Activated CD4-positive, alpha-beta memory T cell treated with anti-CD3 and anti-CD28 coated beads, Interleukin-2, amount 10 ng/mL, durations not matched to agents 7 days and 5 days (primary cell): ENCODE measurements around the gene EEFSEC. TPM values are rescaled to one million over a fixed set of nuclear protein-coding genes. Genes with fewer than 3 reads are reported as not detected.

Experiments
- CTCF ChIA-PET: fragments of 350-600 bp; sonication (Branson Sonifier 250); formaldehyde crosslinking; loops from one replicate; lab custom pipeline; 2021; ENCODE audit warnings: antibody characterized with exemption, inconsistent platforms; lab: Charles Lee
- POLR2A ChIA-PET: fragments of 350-600 bp; sonication (Branson Sonifier 250); formaldehyde crosslinking; loops from one replicate; lab custom pipeline; 2021; ENCODE audit warnings: antibody characterized with exemption; lab: Charles Lee
- DNase-seq: peaks from one replicate; pipeline ENCODE4 v3.0.0-alpha.2; 2020
- H3K27ac Mint-ChIP-seq: one replicate; pipeline ENCODE4 v1.8.0; 2021; ENCODE audit warnings: mild to moderate bottlenecking, mixed read lengths
- H3K27me3 Mint-ChIP-seq: one replicate; pipeline ENCODE4 v1.8.0; 2021; ENCODE audit warnings: mixed read lengths
- H3K36me3 Mint-ChIP-seq: one replicate; pipeline ENCODE4 v1.8.0; 2021; ENCODE audit warnings: low read depth, mixed read lengths
- H3K4me1 Mint-ChIP-seq: one replicate; pipeline ENCODE4 v1.8.0; 2021; ENCODE audit warnings: mixed read lengths
- H3K4me3 Mint-ChIP-seq: one replicate; pipeline ENCODE4 v1.8.0; 2021; ENCODE audit warnings: mild to moderate bottlenecking, mixed read lengths
- H3K9me3 Mint-ChIP-seq: one replicate; pipeline ENCODE4 v1.8.0; 2021; ENCODE audit warnings: mixed read lengths
- total RNA-seq, 2 experiments: library from RNA; stranded (reverse); gene quantifications; one replicate each; pipeline ENCODE4 v1.2.3, GENCODE V29; 2021

Gene EEFSEC
- total RNA-seq, 2 experiments from 2014 or later, result 14.5 to 15.0 TPM

DNA sequence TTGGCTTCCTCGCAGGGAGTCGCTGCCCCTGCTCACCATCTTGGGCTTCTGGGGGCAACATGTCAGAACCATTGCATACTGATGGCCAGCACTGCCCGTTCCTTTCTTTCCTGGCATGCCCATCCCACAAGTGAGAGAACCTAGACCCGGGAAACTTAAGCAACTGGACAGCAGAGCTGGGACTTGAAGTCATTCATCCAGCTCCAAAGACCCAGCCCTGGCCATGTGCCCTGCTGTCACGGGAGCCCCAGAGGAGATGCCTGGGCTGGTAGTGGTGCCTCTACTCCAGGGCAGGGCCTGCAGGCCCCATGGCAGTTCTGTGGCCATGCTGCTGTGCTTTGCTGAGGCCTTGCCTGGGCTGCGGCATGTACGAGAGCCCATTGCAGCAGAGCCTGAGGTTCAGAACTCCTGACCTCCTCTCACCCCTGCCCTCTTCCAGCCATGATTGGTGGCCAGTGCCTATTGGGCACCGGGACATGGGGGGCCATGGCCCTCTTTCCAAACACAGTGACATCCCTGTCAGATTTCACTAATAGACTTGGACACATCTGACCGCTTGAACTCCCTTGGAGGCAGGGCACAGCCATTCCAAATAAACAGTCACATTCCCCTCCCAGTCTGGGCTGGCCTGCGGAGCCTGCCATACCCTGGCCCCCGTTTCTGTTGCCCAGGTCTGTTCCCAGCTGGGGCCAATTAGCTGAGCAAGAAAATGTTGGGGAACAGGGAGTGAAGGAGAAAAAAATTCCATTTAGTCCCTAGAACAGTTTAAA lies 115.9 kb downstream of the EEFSEC start:
- no peaks in the 10 kb centered on the region for H3K9me3 Mint-ChIP-seq
- no peak overlapping the region for H3K4me3 Mint-ChIP-seq
- H3K27ac Mint-ChIP-seq, result no peak overlapping the region
- ChIA-PET POLR2A (no interaction called here), CTCF (interaction anchor here (0.8 kb wide), 1 partner anchor 9 kb away, joined by 3 read pairs; no protein-coding TSS in a partner anchor)
- H3K27me3 Mint-ChIP-seq, result no peaks in the 10 kb centered on the region
- no peaks in the 10 kb centered on the region for H3K36me3 Mint-ChIP-seq
- peak; percentile 13 for DNase-seq
- no peaks in the 10 kb centered on the region for H3K4me1 Mint-ChIP-seq

DNA sequence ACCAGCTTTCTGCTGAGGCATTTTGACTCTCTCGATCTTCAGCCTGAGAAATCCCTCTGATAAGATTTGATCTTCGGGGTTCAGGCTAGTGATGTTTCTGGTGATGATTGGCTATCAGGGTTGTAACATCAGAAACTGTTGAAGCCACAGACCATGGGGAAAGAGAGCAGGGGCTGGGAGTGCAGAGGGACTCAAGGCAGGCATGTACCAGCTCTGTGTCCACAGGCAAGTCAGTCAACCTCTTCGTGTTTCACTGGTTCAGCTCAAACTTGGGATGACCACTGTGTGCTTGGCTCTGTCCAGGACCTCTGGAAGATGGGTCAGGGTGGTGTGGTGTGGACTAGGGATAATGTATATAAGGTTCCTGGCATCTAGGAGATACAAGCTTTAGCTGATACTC lies 116.5 kb downstream of the EEFSEC start:
- H3K4me3 Mint-ChIP-seq, result no peak overlapping the region
- no peak overlapping the region for H3K27ac Mint-ChIP-seq
- peak; percentile 6 for DNase-seq
- no peaks in the 10 kb centered on the region for H3K27me3 Mint-ChIP-seq
- H3K9me3 Mint-ChIP-seq, result no peaks in the 10 kb centered on the region
- H3K36me3 Mint-ChIP-seq, result no peaks in the 10 kb centered on the region
- no peaks in the 10 kb centered on the region for H3K4me1 Mint-ChIP-seq
- POLR2A ChIA-PET, result no interaction called here
- CTCF ChIA-PET, result interaction anchor here (0.8 kb wide), 1 partner anchor 9 kb away, joined by 3 read pairs; no protein-coding TSS in a partner anchor

DNA sequence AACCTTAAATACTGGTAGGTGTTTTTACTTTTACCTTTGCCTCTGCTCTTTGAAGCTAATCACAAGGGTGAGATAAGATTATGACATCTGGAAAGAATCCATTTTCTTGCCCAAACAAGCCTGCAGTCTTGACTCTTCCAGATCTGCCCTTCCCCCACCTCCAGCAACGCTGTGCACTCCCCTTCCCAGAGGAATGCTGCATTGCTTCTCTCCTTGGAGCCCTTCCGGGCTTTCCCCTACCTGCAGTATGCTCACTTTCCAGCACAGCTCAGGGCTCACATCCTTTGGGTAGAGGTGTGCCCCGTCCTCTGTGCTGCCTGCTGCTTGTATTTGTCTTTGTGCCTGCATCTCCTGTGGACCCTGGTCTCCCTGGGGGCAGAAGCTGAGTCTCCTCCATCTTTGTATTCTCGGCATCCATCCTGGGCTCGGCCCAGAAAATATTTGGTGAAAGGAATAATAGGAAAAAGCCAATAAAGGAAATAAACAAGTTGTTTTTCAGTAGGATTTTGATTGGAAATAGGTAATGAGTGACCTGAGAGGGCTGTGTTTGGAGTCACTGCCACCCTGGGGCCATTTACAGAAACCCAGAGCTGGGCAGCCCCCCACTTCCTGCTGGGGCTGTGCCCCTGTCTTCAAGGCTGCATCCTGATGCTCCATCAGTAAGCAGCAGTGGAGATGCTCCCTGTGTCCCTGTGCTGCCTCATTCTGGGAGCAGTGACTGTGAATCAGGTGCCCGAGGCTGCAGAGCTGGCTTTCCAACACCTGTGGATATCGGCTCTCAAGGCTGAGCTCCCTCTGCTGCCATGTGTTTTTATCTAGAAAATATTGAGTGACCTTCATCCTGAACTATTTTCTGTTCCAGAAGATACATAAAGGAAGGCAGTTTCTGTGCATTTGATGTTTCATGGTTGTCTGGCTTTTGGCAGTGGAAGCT lies 117.5 kb downstream of the EEFSEC start:
- no peaks in the 10 kb centered on the region for H3K4me1 Mint-ChIP-seq
- no peak overlapping the region for H3K27ac Mint-ChIP-seq

DNA sequence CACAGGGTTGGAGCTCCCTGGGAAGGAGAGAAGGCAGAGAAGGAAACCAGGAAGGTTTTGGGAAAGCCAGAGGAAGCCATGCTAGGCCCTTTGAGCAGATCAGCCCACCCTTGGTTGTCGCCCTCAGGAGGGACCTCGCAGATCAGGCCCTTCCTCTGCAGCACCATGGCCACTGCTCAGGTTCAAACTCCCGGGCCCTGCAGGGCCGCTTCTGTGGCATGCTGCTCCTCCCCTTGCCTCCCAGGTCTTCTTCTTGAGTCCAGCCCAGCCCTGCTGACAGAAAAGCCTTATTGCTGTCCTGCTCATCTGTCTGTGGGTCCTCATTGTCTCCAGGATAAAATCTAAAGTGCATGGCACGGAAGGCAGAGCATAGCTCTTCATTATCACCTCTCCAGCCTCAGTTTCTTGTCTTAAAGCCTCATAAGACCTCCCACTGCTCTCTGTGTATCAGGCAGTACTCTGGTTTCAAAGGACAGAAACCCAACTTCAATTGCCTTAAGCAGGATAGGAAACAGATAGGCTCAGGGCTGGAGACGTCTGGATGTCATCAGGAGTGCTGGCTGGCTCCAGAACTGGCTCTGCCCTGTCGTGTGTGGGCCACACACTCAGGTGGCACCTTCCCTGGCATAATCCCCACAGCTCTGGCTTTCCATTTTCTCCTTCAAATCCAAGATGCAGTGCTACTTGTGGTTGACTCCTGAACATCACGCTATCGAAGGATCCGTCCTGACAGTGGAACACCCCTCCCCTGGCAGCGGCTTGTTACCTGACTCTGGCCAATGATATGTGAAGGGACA lies 118.5 kb downstream of the EEFSEC start:
- no peak overlapping the region for H3K4me3 Mint-ChIP-seq
- H3K27me3 Mint-ChIP-seq, result no peaks in the 10 kb centered on the region
- no peaks in the 10 kb centered on the region for H3K9me3 Mint-ChIP-seq
- POLR2A ChIA-PET, result no interaction called here
- CTCF ChIA-PET, result no interaction called here
- no peak for DNase-seq
- H3K27ac Mint-ChIP-seq, result no peak overlapping the region
- H3K36me3 Mint-ChIP-seq, result no peaks in the 10 kb centered on the region
- no peaks in the 10 kb centered on the region for H3K4me1 Mint-ChIP-seq

More for the DNA sequence above, 117.5 kb downstream of the EEFSEC start:
- Mint-ChIP-seq H3K36me3 (no peaks in the 10 kb centered on the region), H3K4me3 (no peak overlapping the region), H3K9me3 (no peaks in the 10 kb centered on the region), H3K27me3 (no peaks in the 10 kb centered on the region)
- CTCF ChIA-PET, result no interaction called here
- DNase-seq, result peak; percentile 5
- POLR2A ChIA-PET, result no interaction called here

DNA sequence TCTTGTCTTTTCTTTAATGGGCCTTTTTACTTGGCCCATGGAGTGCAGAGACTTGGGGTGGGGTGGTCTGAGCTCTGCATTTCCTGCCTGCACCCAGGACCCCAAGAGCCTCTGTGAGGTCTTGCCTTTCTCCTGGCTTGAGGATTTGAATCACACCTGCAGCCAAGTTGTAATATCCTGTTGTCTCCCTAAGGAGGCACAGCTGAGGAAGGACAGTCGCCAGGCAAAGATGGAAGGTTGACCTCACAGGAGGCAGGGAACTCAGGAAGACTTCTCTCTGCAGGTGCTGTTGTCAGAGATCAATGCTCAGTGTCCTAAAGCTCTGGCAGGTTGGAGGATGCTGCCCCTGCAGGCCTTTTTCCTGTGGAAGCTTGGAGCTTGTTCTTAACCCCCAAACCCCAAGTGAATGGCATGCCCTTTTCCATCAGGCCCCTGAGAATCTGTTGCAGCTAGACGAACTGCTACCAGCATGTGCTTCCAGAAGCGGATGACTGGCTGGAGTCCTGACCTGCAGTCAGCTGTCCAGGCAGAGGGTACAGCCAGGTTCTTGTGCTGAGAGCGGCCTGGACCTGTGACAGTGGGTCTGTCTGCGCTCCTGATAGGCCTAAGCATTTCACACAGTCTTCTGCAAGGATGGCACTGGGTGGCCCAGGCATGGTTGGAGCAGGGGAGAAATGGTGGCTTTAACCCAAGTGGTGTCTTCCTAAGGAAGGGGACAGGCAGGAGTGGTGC lies 120.0 kb downstream of the EEFSEC start:
- no peak overlapping the region for H3K4me3 Mint-ChIP-seq
- no peaks in the 10 kb centered on the region for H3K36me3 Mint-ChIP-seq
- CTCF ChIA-PET, result no interaction called here
- no peak overlapping the region for H3K27ac Mint-ChIP-seq
- no peaks in the 10 kb centered on the region for H3K4me1 Mint-ChIP-seq
- POLR2A ChIA-PET, result no interaction called here
- DNase-seq, result peak; percentile 8
- H3K9me3 Mint-ChIP-seq, result no peaks in the 10 kb centered on the region
- no peaks in the 10 kb centered on the region for H3K27me3 Mint-ChIP-seq

DNA sequence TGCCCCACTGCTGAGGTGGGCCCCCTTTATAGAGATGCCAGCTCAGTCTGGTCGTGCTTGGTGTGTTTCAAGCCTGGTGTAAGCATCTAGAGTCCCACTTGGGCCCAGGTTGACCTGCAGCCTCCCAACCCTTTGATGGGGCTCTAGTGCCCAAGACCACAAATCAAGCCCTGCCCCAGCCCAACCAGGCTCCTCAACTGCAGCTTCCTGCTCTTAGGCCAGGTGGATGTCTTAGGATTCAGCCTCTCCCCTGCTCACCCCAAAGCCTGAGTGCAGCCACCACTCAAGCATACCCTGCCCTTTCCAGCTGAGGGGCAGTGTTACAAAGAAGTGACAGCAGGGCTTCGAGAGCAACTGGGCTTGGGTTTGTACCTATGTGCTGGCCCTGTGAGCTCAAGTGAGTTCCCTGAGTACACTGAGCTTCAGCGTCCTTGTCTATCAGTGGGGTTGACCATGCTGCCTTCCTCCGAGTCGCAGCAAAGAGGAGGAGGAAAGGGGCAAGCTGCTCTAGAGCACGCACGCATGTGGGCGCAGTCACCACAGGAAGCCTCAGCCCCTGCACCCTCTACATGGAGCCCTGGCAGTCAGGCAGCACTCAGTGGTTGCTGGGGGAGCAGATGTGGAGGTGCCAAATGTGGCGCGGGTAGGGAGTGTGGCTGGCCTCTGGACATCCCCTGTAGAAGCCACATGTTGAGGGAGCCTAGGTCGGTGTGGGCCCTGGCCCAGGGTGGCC lies 120.7 kb downstream of the EEFSEC start:
- no peak overlapping the region for H3K27ac Mint-ChIP-seq
- H3K36me3 Mint-ChIP-seq, result no peaks in the 10 kb centered on the region
- H3K4me3 Mint-ChIP-seq, result no peak overlapping the region
- ChIA-PET POLR2A (no interaction called here), CTCF (no interaction called here)
- no peak for DNase-seq
- no peaks in the 10 kb centered on the region for H3K4me1 Mint-ChIP-seq
- no peaks in the 10 kb centered on the region for H3K9me3 Mint-ChIP-seq
- H3K27me3 Mint-ChIP-seq, result no peaks in the 10 kb centered on the region

DNA sequence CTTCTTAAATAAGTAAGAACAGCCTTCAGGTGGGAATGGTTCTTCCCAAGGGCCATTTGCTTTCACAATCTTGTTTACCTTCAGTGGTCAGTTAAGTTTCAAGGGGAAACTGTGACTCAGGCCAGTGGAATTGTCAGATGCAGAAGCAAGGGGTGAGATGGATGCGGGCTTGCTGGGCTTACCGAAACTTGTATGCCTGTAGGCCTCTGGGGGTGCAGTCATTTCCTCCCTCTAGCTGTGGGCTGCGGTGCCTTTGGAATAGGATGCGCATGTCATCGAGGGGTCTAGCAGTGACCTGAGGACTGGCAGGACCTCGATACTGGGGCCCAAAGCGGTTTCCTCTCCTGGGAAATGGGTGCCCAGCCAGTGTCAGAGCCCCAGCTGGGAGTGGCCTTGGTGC lies 121.6 kb downstream of the EEFSEC start:
- CTCF ChIA-PET, result no interaction called here
- H3K27me3 Mint-ChIP-seq, result no peaks in the 10 kb centered on the region
- POLR2A ChIA-PET, result no interaction called here
- H3K27ac Mint-ChIP-seq, result no peak overlapping the region
- H3K4me1 Mint-ChIP-seq, result no peaks in the 10 kb centered on the region
- no peaks in the 10 kb centered on the region for H3K36me3 Mint-ChIP-seq
- no peak overlapping the region for H3K4me3 Mint-ChIP-seq
- no peak for DNase-seq
- H3K9me3 Mint-ChIP-seq, result no peaks in the 10 kb centered on the region

DNA sequence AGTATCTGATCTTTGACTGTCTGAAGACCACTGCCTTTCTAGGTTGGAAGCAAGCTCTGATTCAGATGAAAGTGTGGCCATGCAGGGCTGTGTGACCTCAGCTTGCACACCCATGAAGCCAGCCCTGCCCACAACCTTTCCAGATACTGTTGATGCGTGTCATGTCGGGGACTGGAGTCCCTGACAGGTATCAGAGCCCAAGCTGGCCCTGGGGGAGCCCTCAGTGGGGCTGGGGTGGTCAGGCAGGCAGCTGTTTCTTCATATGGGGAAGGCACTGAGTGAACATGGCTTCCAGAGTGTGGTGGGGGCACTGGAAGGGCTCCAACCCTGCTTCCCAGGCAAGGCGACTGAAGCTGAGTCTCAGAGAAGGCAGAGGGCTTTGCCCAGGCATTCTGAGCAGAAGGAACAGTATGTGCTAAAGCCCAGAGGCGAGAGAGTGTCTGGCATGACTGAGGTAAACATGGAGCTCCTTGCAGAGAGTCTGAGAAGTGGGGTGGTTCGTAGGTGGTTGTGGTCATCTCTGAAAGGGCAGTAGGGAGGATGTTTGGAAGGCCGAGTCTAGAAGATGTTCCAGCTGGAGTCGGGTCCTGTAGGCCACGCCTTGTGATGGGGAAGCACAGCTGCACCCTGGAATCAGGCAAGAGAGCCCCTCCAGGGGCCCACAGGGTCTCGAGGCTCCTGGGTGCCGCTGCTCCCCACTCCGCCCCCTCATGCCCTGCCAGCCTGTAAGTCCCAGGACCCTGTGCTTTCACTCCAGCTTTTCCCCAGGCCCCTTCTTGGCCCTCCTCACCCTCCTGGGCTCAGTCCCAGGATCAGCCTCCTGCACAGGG lies 122.2 kb downstream of the EEFSEC start:
- DNase-seq, result no peak
- no peaks in the 10 kb centered on the region for H3K4me1 Mint-ChIP-seq
- POLR2A ChIA-PET, result no interaction called here
- H3K36me3 Mint-ChIP-seq, result no peaks in the 10 kb centered on the region
- H3K27me3 Mint-ChIP-seq, result no peaks in the 10 kb centered on the region
- CTCF ChIA-PET, result no interaction called here
- no peak overlapping the region for H3K27ac Mint-ChIP-seq
- H3K4me3 Mint-ChIP-seq, result no peak overlapping the region
- no peaks in the 10 kb centered on the region for H3K9me3 Mint-ChIP-seq

DNA sequence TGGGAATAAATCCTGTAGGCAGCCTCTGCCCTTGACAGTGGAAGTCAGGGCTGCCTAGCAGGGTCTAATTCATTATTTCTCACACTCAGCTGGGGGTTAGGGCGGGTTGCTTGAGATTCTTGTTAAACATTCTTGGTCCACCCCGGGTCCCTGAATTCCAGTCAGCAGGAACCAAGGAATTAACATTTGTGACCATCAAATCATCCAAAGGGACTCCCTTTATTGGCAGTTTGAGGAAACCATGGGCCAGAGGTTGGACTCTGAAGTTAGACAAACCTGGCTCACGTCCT lies 122.8 kb downstream of the EEFSEC start:
- ChIA-PET CTCF (no interaction called here), POLR2A (no interaction called here)
- no peak overlapping the region for H3K27ac Mint-ChIP-seq
- H3K36me3 Mint-ChIP-seq, result no peaks in the 10 kb centered on the region
- H3K4me3 Mint-ChIP-seq, result no peak overlapping the region
- H3K9me3 Mint-ChIP-seq, result no peaks in the 10 kb centered on the region
- H3K4me1 Mint-ChIP-seq, result no peaks in the 10 kb centered on the region
- no peak for DNase-seq
- H3K27me3 Mint-ChIP-seq, result no peaks in the 10 kb centered on the region

DNA sequence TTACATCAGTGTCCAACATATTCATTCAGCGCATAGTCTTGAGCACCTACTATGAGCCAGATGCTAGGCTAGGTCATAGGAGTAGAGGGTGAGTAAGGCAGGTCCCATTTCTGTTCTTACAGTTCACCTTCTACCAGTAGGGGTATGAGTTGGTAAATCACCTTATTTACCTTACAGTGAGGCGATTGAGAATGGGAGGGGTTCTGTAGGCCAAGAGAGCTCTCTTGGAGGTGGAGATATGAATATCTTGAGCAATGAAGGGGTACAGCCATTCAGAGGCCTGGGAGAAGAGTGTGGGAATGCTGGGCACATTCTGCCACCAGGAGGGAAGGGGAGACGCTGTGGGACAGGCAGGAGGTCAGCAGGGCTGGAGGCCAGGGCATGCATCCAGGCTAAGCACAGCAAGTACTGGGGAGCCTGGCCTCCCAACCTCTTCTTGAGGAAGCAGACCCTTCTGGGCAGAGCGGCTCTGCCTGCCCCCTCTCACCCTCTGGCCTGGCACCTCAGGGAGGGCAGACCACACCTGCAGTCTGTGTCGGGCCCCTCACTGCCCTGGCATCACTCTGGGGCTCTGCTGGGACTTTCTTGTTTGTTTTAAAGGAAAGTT lies 123.4 kb downstream of the EEFSEC start:
- Mint-ChIP-seq H3K9me3 (no peaks in the 10 kb centered on the region), H3K27me3 (no peaks in the 10 kb centered on the region), H3K4me1 (no peaks in the 10 kb centered on the region), H3K36me3 (no peaks in the 10 kb centered on the region), H3K4me3 (no peak overlapping the region), H3K27ac (no peak overlapping the region)
- DNase-seq, result no peak
- POLR2A ChIA-PET, result no interaction called here
- CTCF ChIA-PET, result no interaction called here

DNA sequence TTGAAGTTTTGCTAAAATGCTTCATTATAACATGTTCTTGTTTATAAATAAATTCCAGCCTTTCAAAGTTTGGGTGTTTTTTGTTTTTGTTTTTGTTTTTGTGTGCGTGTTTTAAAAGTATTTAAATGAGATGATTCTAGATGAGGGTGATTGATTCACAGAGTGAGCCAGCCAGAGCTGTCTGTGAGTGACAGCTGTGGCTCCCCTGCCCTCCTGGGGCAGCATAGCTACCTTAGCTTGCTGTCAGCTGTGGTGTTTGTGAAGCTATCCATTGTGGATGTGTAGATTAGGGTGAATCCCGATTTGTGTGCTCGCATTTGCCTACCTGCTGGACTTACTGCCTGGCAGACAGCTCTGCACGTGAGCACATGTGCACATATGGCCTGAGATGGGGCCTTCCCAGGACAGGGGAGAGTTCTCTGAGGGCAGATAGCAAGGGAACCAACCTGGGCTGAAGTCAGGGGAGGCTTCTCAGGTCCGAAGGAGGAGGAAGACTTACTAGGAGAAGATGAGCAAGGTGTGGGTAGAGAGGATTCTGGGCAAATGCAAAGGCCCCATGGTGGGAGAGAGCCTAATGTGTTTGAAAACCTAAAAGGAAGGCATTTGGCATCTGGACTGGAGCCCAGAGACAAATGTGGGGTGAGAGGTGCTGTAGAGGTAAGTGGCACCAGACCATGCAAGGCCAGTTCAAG lies 124.2 kb downstream of the EEFSEC start:
- H3K9me3 Mint-ChIP-seq, result no peaks in the 10 kb centered on the region
- H3K36me3 Mint-ChIP-seq, result no peaks in the 10 kb centered on the region
- H3K27me3 Mint-ChIP-seq, result no peaks in the 10 kb centered on the region
- H3K4me3 Mint-ChIP-seq, result no peak overlapping the region
- CTCF ChIA-PET, result interaction anchor here (0.5 kb wide), 1 partner anchor 395 kb away, joined by 4 read pairs; no protein-coding TSS in a partner anchor
- no peak for DNase-seq
- no peak overlapping the region for H3K27ac Mint-ChIP-seq
- POLR2A ChIA-PET, result no interaction called here
- no peaks in the 10 kb centered on the region for H3K4me1 Mint-ChIP-seq
